GM18502 (cell line): ENCODE measurements around the gene ZNHIT3.

Experiments used
- ATAC-seq: cut with Tn5 transposase; IDR thresholded peaks from one replicate; pipeline ENCODE4 v1.9.1; 2021; ENCODE audit warnings: mild to moderate bottlenecking; ENCODE audit not compliant: unreplicated experiment, poor library complexity

The ZNHIT3 gene

GRCh38 chr17:36544307-36545076 is 58.0 kb downstream of the ZNHIT3 start, which contains the start of gene GGNBP2:
Gene GGNBP2, plus strand, starts transcription at chr17:36544919. Its CDS starts 806 bp downstream, at chr17:36545725.
- ATAC-seq: peak; percentile 57

- peak; percentile 39 for ATAC-seq
These were observed 58.6 kb downstream of the ZNHIT3 start for GRCh38 chr17:36545077-36545464.
